AG08396 (cell line): ENCODE results near the gene RHO.
A peak's percentile ranks its signal among the peaks of the same experiment; 100 is the strongest.
"Not testable (repeated sequence)": the region's sequence is repeated elsewhere in the genome, so short reads cannot be mapped to it uniquely, and the experiment has no call there.

Source experiments
- DNase-seq: peaks from one replicate; pipeline ENCODE4 v3.0.0; 2012; ENCODE audit warnings: low spot score, mixed read lengths

RHO gene

GRCh38 chr3:129528589-129529100 lies at the start of gene RHO:
Gene RHO (plus strand): TSS chr3:129528639. CDS start chr3:129528734, 95 bp downstream.
- no peak for DNase-seq

DNA sequence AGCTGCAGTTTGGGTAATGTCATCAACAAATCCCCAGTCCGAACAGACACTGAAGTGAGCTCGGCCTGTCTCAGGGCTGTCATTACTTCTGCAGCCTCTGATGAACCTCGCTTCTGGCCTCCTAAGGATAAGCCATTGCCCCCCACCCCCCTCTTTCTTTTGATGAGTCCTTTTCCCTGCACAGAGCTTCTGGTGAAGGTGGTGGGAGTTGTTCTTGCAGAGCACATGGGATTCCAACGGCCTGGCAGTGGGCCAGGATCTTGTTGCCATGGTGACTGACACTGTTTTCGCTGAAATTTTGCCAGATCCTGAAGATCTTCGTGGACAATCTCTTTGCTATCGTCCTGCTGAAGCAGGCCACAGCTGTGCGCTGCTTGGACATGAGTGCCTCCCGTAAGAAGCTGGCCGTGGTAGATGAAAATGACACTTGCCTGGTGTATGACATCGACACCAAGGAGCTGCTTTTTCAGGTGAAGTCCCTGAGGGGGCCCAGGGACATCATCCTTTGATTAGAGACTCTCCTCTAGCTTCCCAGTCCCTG lies 47.1 kb upstream of the RHO start:
- DNase-seq: not testable (repeated sequence)

- DNase-seq: no peak
Observed at GRCh38 chr3:129481766-129482332, 46.6 kb upstream of the RHO start.

DNA sequence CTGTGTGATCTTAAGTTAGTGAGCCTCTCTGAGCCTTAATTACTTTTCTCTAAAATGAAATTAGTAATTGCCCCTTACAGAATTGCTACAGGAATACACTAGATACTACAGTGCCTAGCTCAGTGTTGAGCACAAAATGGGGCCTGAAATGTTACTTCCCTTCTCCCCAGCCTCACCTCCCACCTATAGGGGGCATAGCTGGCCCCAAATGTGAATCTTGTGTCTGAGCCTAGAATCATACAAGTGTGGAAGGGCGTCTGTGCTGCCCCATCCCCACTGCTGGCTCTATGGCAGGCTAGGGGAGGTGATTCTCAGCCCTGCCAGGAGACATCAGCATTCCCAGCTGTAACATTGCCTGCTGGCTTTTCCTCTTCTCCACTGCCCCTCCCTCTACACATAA lies 45.7 kb upstream of the RHO start:
- DNase-seq: no peak

DNA sequence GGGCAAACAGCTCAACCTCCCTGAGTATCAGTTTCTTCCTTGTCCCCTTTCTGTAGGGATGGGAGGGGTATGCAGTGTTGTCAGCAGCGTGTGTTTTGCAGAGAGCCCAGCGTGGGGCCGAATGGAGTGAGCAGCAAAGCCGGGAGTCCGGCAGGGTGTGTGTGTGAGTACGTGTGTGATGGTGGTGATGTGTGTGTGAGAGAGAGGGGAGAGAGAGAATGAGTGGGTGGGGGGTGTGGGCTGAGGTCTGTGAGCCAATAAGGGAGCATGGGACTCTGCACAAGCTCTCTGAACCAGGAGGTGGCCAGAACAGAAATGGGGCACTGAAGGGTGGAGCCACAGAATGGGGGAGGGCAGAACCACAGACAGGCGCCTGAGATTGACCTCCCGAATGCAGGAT lies 44.6 kb upstream of the RHO start:
- no peak for DNase-seq

- DNase-seq: not testable (repeated sequence)
Observed at GRCh38 chr3:129485146-129485545, 43.3 kb upstream of the RHO start.

DNA sequence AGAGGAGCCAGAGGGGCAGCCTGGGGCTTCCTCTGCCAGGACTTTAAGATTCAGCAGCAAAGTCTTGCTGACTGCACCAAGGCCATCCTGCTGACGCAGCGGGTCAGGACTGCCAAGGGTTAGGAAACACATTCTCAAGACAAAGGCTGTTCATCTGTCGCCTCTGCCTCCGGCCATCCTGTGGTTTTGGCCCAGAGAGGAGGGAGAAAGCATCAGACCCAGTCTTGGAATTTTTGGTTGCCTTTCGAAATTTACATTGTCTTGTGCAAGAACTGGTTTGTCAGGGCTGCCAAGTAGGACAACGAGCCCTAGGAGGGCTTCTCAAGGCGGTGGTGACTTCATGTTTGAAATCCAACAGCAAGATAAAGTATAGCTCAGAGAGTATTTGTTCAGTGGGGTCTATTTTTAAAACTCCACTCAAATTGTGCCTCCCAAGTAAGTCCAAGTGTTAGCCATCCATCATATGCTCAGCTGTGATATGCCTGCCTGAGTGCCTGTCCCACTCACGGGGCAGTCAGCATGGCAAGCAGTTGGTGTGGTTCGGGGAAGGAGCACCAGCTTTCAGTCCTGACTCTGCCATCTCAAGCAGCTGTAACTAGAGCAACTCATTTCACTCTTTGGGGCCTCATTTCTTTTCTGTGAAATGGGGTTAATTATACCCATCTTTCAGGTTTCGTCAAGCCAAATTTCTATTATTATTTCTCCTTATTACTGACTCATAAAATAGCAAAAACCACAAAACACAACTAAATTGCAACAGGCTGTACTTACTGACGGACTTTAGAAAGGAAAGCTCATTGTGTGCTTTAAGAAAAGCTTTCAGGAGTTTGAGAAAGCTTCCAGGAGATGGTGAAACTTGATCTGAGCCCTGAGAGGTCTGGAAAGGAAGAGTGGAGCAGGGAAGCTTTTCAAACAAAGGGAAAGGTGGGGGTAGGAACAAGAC lies 42.4 kb upstream of the RHO start:
- DNase-seq: peak; percentile 89

DNA sequence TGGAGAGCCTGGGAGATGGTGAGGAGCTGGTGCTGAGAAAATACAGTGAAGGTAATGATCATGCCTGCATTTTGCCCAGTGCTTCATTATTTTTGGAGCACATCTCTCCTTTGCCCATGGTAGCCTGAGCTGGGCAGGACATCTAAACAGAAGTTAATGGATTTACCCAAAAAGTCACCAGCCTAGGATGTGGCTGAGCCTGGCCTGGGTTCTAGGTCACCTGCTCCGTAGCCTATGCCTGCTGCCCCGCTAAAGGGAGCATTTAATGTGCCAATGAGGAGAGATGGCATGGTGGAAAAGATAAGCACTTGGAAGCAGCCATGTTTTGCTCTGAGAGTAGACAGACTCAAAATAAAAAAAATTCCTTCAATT lies 41.8 kb upstream of the RHO start:
- no peak for DNase-seq

DNA sequence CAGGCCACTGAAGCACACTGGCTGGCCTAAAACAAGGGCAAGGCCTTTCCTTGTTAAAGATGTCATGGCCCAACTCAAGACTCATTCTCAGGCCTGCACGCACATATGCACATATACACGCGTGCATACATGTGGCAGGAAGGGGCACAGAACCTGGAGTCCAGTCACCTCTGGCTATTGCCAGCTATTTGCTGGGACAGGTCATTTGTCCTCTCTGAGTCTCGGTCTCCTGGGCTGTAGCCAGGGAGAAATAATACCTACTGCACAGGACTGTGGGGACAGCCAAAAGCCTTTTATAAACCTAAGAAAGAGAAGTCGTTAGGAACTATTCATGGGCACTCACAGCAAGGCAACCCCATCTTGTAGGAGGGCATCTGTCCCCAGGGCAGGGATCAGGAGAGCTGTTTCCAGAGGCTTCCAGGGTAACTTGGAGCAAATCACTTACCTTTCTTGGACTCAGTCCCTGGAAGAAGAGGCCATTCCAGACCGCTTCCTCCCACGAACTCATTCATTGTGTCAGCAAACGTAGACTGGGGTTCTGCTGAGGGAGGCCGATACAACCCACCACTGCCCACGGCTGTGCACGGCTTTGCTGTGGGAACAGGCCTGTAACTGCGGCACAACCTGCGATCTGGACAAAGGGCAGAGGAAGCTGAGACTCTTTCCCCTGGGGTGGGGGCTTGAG lies 41.1 kb upstream of the RHO start:
- DNase-seq: no peak

GRCh38 chr3:129487868-129488335 lies 40.5 kb upstream of the RHO start:
- DNase-seq: not testable (repeated sequence)

GRCh38 chr3:129489258-129489657 lies 39.2 kb upstream of the RHO start:
- not testable (repeated sequence) for DNase-seq

GRCh38 chr3:129490273-129490675 lies 38.2 kb upstream of the RHO start:
- peak; percentile 88 for DNase-seq

GRCh38 chr3:129491077-129491476 lies 37.4 kb upstream of the RHO start:
- not testable (repeated sequence) for DNase-seq

DNA sequence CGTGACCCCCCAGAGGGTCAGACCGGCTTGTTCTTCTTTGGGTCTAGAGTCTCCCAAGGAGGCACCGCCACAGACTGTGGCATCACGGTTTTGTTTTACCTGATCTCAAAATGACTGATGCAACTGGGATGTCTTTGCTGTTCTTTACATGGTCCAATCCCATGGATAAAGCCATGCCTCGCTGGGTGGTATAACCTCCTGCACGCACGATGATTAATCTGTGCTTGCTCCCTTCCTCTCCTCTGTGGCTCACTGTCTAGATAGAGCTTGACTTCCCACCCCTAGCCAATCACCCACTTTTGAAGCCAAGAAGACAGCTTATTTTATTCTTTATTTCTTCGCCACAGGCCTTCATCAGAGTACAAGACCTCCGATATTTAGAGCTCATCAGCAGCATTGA lies 36.6 kb upstream of the RHO start:
- no peak for DNase-seq

- no peak for DNase-seq
Observed at GRCh38 chr3:129492691-129493090, 35.7 kb upstream of the RHO start.

DNA sequence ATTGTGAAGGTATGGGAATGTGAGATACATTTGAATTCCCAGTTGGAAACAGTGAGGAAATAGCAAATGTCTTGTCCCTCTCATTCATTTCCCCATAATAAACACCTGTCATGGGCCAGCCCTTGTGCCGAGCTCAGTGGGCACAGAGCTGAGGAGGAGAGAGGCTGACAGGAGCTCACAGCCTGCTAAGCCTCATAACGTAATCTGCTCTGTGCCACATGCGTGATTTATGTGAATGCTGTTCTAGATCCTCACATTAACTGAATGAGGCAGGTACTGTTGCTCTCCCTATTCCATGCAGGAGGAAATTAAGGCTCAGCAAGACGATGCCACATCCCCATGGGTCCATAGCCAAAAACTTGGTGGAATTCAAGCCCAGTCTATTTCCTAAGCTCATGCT lies 35.2 kb upstream of the RHO start:
- DNase-seq: no peak

- not testable (repeated sequence) for DNase-seq
Observed at GRCh38 chr3:129494499-129494898, 33.9 kb upstream of the RHO start.

- not testable (repeated sequence) for DNase-seq
Observed at GRCh38 chr3:129495006-129495639, 33.3 kb upstream of the RHO start.

GRCh38 chr3:129497876-129498275 lies 30.6 kb upstream of the RHO start:
- DNase-seq: not testable (repeated sequence)

DNA sequence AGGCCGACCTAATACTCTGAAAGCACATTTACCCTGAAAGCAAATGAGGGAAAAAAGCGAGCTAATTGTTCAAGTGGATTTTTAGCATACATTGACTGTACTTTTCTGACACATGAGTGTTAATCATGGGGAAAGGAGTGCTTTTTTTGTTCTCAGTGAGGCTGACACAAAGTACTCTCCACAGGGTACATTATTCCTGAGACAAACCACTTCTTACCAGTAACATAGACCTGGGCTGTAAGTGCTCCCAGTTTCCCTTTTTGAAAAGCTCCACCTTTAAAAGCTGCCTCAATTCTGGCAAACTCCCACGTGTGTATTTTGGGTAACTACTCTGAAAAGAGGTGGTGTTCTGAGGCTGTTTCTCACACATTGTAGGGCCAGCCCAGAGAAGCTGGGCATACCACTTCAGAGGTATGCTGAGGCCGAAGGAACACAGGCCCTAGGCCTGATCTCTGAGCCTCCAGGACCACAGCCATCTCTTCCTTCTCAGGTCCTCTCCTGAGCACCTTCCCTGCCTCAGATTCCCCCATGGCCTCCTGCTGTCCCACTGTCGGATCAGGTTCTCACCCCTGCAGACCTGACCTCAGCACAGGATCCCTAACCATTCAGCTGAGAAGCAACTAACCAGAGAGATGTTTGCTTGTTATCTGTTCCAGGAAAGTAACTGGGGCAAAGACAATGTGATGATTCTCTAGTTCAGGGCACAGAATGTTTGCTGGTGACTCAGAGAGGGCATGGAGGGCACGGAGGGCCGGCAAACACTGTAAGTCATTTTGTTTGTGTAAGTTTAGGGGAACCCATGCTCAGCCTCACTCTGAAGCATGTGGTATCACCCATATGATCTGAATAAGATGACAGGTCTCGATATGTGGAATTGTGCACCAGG lies 29.6 kb upstream of the RHO start:
- DNase-seq: not testable (repeated sequence)
